GM03348 (cell line): ENCODE results near the gene CCDC82.

ENCODE experiments used
- DNase-seq: peaks from one replicate; pipeline ENCODE4 v3.0.0; 2012; ENCODE audit warnings: low spot score

Gene CCDC82

GRCh38 chr11:96306933-96307775, 82.6 kb downstream of the CCDC82 start:
- DNase-seq = peak; percentile 64

GRCh38 chr11:96306600-96306932, 83.1 kb downstream of the CCDC82 start:
- DNase-seq = no peak

- DNase-seq = no peak
These were observed 83.6 kb downstream of the CCDC82 start for GRCh38 chr11:96306071-96306470.

- no peak for DNase-seq
These were observed 85.7 kb downstream of the CCDC82 start for GRCh38 chr11:96303980-96304379.

DNA sequence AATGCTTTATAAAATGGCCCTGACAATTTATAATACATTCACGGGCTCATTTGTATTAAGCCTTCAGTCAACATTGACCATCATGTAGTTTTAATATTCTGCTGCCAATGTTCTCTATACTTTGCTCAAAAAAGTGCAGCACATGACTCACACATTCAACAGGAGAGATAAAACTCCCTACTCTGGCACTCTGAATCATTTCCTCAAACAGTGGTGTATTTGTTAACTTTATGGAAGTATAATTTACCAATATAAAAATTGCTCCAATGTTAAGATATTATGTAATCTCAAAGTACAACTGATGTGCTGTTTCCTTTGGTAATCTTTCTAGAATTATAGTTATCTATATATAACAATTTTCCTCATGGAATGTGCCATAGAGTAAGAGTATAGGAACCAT, 86.6 kb downstream of the CCDC82 start:
- DNase-seq = peak; percentile 64
